Measurements from ENCODE around the gene PIBF1.
"Not testable (repeated sequence)": the region's sequence is repeated elsewhere in the genome, so short reads cannot be mapped to it uniquely, and the experiment has no call there.

PIBF1 gene

GRCh38 chr13:73025217-73026012 lies 243.5 kb downstream of the PIBF1 start:
- no peak for DNase-seq

GRCh38 chr13:73034901-73035300 lies 253.0 kb downstream of the PIBF1 start:
- no peak for DNase-seq

GRCh38 chr13:73035660-73036059 lies 253.7 kb downstream of the PIBF1 start:
- DNase-seq: no peak

GRCh38 chr13:73036566-73036965 lies 254.6 kb downstream of the PIBF1 start:
- DNase-seq: no peak

GRCh38 chr13:73038064-73038463 lies 256.1 kb downstream of the PIBF1 start:
- DNase-seq: no peak

GRCh38 chr13:73039201-73040108 lies 257.5 kb downstream of the PIBF1 start:
- DNase-seq: no peak

GRCh38 chr13:73040484-73040883 lies 258.6 kb downstream of the PIBF1 start:
- no peak for DNase-seq

- no peak for DNase-seq
These were observed 259.1 kb downstream of the PIBF1 start for GRCh38 chr13:73040968-73041596.

GRCh38 chr13:73045031-73045430 lies 263.1 kb downstream of the PIBF1 start:
- no peak for DNase-seq

- DNase-seq: not testable (repeated sequence)
These were observed 266.7 kb downstream of the PIBF1 start for GRCh38 chr13:73048615-73049014.

GRCh38 chr13:73054712-73055111 lies 272.8 kb downstream of the PIBF1 start:
- no peak for DNase-seq

GRCh38 chr13:73055813-73056564 lies 274.1 kb downstream of the PIBF1 start:
- DNase-seq: no peak

- no peak for DNase-seq
These were observed 274.6 kb downstream of the PIBF1 start for GRCh38 chr13:73056565-73056962.

GRCh38 chr13:73057284-73058063 lies 275.5 kb downstream of the PIBF1 start:
- no peak for DNase-seq

- no peak for DNase-seq
These were observed 276.1 kb downstream of the PIBF1 start for GRCh38 chr13:73058064-73058313.

GRCh38 chr13:73058432-73058735 lies 276.5 kb downstream of the PIBF1 start:
- DNase-seq: no peak

- DNase-seq: peak; percentile 96
These were observed 277.0 kb downstream of the PIBF1 start, which contains the start of gene KLF5 for GRCh38 chr13:73058736-73059459. TSS of gene KLF5 (plus strand) at chr13:73059005. CDS start at chr13:73059328, 323 bp downstream.

GRCh38 chr13:73059460-73060250 lies 277.7 kb downstream of the PIBF1 start:
- DNase-seq: peak; percentile 75

- DNase-seq: peak; percentile 19
These were observed 278.6 kb downstream of the PIBF1 start for GRCh38 chr13:73060251-73061160.

- no peak for DNase-seq
These were observed 279.5 kb downstream of the PIBF1 start for GRCh38 chr13:73061473-73061872.
